GM20431 (cell line): ENCODE results near the gene TIGD1.

ENCODE experiments used
- in situ Hi-C: fragments of 300-500 bp; cut with MseI, MboI; formaldehyde crosslinking; loops from one replicate; pipeline ENCODE4 v1.15.0; 2020; ENCODE audit warnings: low sequenced_read_pairs; ENCODE audit not compliant: unreplicated experiment

TIGD1 gene

DNA sequence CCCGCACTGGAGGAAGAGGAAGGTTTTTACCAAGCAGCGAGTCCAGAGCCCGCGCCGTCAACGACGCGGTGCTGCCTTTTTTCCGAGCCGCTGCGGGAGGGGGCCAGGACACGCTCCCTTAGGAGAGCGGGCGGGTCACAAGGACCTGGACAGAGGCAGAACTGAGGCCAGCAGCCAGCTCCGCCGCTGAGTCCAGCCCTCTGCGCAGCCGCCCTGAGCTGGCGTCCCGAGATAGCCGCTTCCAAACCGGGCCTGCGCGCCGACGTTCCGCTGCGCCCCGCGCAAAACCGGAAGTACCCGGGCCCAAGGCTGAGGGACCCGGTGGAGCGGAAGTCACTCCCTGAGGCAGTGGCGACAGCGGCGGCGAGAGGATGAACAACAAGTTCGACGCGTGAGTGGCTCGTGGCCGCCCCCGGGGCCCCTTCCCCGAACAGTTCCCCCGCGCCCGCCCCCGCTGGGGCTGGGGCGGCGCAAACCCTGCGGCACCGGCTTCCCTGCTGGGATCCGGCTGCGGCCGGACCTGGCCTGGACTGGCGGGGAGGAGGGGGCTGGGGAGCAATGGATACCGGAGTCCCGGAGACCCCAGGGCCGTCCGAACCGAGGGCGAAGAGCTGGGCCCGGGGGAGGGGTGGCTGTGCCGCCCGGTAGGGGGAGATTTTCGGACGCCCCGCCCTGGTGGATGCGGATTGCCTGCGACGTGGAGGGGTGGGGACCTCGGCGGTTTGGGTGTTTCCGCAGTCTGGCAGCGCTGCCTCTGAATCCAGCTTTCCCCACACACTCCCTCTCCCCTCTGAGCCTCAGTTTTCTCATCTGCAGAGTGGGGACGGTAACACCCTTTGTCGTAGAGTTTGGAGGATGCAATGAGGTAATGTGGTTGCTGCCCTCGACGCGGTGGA lies at the start of gene TIGD1, which contains the start of gene EIF4E2:
Gene TIGD1, minus strand, starts transcription at position 204 of the 896 bp plus-strand sequence. CDS start 675 bp downstream, outside the sequence.
Gene EIF4E2, plus strand, starts transcription at position 336 of the 896 bp plus-strand sequence. Its CDS starts 36 bp downstream, at position 372.
- in situ Hi-C loops: no loop called here

DNA sequence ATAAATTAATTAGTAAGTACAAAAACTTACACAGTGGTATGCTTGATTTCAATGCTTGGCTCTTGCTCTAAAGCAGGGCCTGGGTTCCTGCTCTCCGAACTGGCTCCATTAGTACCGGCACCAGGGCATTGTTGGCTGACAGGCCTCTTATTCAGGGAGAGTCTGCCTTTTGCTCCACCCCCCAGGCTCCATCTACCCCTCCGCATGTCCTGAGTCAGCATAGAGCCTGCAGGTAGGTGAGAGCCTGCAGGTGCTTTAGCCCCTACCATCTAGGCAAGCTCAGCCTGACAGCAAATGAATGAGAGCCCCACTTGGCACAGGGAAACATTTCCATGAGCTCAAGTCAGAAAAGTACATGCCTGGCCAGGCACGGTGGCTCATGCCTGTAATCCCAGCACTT lies 47.9 kb upstream of the TIGD1 start:
- in situ Hi-C loops: no loop called here

DNA sequence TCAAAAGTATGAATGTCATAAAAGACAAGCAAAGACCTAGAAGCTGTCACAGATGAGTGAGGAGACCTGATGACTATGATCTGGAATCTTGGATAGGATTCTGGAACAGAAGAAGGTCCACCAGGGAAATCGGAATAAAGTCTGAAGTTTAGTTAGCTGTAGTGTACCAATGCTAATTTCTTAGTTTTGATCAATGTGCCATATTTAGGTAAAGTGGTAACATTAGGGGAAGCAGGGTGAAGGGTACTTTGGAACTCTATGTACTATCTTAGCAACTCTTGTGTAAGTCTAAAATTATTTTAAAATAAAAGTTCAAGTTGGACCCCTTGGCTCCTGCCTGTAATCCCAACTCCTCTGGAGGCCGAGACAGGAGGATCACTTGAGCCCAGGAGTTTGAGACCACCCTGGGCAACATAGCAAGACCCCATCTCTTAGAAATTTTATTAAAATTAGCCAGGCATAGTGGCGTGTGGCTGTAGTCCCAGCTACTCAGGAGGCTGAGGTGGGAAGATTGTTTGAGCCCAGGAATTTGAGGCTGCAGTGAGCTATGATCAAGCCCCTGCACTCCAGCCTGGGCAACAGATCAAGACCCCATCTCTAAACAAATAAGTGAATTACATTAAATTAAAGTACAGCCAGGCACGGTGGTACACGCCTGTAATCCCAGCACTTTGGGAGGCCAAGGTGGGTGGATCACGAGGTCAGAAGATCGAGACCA lies 47.2 kb upstream of the TIGD1 start:
- in situ Hi-C loops: no loop called here

DNA sequence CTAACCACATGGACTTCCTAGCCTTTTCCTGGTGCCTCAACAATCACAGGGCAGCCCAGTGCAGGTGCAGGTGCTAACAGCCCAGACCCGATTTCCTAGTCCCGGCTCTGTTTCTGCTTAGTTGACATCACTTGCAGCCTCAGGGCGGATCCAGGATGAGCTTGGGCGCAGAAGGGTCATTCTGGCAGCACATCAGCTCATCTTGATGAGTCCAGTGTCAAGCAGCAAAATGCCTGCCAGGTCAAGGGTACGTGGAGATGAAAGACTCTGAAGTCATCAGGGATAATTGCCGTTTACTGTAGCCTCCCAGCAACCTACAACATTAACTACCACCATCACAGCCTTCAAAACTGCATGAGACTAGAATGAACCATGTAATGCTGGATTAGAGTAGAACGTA lies 43.6 kb upstream of the TIGD1 start:
- in situ Hi-C loops: no loop called here

DNA sequence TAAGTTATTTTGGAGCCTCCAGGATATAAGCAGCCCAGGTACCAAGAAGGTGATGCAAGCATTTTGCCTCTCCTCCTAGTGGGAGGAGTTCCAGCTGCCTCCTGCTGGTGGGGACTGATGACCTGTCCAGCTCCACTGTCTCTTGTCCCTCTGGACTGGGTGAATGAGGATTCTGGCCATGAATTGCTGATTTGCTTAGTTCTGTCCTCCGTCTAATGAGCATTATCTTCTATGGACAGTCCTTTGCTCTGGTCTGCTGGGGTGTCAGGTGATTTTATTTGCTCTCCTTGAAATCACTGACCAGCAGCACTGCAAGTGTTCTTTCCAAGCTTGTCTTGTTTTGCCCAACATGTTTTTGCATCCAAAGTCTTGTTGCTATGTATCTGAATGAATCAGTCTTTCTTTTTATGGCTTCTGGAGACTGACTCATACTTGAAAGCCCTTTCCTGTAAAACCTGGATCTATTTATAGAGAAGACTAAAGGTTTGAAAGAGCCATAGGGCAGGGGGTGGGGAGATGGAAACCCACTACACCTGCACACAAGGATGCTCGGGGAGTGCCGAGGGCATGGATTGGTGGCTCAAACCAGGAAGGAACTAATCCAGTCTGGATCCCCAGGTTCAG lies 42.5 kb upstream of the TIGD1 start:
- in situ Hi-C loops: no loop called here

DNA sequence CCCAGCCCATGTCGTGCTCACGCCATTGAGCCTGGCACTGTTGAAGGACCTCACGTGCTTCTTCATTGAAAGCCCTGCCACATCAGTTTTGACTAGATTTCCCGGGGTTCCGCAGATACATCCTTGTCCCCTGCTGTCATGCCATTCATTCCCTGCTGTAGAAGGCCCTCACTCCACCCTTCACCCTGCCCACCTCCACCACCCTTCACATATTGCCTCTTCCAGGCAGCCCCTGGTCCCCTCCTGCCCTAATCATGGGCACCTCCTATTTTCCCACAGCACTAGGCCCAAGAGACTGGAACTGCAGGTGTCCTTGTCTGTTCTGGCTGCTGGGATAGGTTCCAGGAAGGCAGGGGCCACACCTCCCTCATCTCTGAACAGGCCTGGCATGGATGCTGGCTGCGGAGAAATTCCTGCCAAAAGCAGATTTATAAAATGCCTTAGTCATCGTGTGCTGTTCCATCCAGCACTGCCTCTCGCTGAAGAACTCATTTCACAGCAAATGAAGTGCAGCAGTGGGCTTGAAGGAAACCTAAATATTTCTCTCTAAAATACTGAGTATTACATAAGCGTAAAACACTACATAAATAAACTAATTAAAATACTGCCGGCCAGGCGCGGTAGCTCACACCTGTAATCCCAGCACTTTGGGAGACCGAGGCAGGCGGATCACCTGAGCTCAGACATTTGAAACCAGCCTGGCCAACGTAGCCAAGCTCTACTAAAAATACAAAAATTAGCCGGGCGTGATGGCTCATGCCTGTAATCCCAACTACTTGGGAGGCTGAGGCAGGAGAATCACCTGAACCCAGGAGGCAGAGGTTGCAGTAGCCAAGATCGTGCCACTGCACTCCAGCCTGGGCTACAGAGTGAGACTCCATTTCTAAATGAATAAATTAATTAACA lies 38.6 kb upstream of the TIGD1 start:
- in situ Hi-C loops: no loop called here

DNA sequence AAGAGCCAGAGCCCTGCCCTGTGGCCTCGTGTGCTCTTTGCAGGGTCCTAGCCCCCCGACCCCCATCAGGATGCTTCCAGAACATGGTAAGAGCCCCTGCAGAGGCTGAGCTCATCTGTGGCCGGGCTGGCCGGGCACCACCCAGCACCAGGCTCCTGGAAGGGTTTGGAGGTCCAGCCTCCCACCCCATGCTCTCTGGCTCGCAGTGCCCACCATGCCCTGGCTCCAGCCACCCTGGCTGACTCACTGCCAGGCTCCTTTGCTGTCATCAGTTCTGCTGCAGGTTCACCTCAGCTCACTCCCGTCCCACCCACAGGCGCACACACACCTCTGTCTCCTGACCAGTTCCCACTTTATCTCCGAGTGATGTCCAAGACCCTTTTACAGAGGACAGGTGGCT lies 37.7 kb upstream of the TIGD1 start:
- in situ Hi-C loops: no loop called here

DNA sequence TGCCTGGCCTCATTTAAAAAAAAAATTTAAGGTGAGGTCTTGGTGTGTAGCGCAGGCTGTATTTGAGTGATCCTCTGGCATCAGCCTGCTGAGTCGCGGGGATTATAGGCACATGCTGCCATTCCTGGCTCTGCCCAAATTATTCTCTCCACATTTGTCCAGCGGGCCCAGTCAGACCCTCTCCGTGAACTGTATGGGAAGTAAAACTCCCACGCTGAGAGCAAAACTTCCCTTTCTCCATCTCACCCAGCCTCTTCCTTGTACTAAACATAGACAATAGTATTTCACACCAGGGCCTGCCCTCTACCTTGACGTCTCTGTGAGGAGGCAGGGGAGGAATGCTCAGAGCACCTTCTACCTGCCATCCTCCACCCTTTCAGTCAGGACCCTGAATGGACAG lies 37.2 kb upstream of the TIGD1 start:
- in situ Hi-C loops: no loop called here

DNA sequence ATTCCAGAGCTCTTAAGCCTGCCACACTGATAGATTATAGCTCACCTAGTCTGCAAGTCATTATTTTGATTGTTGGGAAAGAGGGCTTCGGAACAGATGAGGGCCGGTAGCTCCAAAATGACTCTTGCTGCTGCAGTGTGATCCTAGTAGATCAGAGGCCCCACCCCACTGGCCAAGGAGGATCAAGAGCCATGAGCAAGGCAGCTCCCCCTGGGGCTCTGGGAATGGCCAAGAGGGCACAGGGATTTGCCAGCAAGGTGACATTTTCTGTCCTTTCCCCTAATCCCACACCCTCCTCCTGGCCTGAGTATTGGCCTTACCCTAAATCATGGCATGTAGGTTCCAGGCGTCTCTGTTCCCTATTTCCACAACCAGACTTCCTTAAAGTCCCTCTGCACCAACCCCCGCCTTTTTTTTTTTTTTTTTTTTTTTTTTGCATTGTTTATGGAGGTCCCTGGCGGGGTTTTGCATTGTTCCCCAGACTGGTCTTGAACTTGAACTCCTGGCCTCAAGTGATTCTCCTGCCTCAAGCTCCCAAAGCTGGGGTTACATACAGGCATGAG lies 36.7 kb upstream of the TIGD1 start:
- in situ Hi-C loops: no loop called here

DNA sequence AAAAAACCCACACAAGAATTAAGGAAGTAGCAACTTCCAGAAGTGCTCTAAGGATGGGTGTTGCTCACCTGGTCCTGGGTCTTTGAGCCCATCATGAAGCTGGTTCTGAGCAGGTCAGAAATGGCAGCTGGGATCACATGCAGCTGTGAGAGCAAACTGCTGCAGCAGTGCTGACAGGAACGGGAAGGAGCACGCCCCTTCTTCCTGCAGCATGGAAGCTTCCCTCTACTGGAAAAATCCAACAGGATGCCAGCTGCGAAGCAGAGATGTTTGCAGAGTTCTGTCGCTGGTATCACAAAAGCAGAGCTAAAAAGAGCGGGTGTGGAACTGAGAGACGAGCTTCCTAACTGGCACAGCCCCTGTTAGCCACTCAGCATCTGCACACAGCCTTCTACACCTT lies 33.9 kb upstream of the TIGD1 start:
- in situ Hi-C loops: no loop called here

DNA sequence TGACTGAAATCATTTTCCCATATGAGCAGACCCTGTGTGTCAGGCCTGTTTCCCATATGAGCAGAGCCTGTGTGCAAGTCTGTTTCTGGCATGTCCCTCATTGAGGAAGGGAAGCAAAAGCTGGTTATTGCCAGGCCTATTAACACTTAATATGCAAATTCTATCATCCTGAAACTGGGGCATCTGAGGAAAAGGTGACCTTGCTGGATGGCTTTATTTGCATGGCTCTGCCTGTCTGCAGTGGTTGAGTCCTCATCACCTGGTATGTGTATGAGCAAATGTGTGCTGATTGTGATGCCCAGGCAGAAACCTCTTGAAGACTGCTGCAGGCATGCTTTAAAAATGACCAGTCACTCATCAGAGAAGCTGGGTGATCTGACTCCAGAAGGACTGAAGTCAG lies 31.4 kb upstream of the TIGD1 start:
- in situ Hi-C loops: no loop called here

DNA sequence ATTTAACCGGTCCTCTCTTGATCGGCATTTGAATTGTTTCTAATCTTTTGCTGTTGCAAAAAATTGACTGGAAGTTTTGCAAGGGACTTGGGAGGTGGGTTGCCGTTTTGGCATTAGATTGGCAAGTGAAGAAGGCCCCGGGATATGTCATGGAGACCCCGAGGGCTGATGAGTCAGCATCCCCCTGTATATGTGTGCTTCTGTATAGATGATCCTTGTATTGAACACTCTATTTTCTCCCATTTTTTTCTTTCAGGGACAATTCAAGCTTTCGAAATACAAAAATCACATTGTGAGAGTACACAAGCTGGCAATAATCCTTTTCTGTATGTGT lies 30.3 kb upstream of the TIGD1 start:
- in situ Hi-C loops: no loop called here

DNA sequence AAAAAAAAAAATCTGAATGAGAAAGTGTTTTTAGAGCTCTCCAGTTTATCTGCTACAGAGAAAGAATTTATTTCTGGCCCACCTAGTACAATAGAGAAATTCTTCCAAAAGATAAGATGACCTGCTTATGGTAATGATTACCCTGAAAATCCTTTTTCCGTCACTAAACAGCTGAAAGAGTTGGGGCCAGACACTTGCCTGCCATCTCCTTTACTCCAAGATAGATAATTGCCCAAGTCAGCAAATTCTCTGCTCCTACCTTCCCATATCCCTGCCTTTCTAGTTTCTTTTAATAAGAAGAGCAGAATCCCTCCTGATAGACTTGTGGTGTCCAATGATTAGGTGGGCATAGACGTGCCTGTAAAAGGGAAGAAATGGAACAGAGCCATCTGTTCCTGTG lies 28.3 kb upstream of the TIGD1 start:
- in situ Hi-C loops: no loop called here

DNA sequence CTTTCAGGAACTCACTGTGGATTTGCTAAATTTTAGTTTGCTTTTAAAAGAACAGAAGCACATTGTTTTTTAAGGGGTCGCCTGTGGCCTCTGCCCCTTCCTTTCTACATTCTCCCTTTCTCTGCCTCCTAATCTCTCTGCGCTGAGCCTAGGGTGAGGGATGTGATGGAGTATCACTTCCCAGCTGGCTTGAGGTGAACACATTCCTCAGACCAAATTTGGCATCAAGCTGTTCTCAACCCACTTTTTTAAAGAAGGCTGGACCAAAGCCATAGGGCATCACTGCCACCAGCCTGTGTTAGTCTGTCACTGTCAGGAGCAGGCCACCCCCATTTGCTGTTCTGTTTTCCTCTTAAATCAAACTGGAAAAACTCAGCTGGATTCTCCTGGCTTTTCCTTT lies 27.5 kb upstream of the TIGD1 start:
- in situ Hi-C loops: no loop called here

DNA sequence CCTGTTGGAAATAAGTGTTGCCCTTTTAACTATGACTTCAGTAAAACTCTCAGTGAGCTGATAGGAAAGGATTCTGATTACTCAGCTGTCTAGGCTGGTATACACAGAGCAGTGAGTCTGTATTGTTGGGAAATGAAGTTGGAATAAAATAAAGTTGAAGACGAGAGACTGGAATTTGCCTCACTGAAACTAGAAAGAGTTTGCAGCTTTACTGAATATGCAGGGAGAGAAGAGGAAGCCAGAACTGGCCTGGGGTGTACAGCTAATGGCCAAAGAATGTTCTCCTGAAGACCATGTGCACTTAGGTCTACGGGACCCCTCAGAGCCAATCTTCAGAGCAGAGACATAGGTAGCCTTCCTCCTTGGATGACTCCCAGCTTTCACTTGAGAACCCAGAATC lies 26.6 kb upstream of the TIGD1 start:
- in situ Hi-C loops: no loop called here

DNA sequence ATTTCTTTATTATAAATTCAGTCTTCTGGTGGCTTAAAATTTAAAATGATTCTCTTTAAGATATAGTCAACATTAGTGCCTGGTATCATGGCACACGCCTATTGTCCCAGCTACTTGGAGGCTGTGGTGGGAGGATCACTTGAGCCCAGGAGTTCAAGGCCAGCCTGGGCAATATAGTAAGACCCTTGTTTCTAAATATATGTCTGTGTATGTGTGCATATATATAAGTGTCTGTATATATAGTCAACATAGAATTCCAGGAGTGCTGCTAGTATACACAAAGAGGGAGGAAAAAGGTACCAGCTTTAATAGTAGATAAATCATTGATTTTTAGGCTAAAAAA lies 25.0 kb upstream of the TIGD1 start:
- in situ Hi-C loops: no loop called here

DNA sequence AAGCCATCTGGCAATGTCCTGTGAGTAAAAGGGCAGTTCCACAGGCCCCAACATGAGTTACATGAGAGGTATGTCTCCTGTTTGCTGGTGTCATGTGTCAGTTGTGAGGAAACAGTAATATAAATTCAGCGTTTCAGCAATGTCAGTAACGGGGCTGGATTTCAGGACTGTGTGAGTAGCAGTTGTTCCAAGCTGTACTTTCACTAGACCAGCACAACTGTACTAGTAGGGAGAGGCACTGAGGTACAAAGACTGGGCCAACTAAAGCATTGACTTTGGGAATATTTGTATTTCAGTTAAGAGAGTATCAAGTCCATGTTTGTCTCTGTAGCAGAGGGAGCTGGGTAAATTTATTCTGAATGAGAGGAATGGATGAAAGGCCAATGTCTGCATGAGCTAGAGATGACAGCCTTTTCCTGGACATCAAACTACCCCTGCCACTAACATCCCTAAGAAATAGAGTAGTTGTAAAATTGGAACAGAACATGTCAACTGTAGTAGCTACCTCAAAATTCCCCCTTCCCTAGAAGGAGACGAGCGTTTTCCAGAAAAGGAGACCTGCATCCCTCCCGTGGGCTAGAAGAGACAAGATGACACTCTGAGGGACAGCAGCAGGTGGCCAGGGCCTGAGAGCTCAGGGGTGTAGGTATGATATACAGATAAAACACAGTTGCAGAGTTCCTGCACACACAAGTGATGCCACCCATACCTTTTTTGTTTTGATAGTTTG lies 24.5 kb upstream of the TIGD1 start:
- in situ Hi-C loops: no loop called here

DNA sequence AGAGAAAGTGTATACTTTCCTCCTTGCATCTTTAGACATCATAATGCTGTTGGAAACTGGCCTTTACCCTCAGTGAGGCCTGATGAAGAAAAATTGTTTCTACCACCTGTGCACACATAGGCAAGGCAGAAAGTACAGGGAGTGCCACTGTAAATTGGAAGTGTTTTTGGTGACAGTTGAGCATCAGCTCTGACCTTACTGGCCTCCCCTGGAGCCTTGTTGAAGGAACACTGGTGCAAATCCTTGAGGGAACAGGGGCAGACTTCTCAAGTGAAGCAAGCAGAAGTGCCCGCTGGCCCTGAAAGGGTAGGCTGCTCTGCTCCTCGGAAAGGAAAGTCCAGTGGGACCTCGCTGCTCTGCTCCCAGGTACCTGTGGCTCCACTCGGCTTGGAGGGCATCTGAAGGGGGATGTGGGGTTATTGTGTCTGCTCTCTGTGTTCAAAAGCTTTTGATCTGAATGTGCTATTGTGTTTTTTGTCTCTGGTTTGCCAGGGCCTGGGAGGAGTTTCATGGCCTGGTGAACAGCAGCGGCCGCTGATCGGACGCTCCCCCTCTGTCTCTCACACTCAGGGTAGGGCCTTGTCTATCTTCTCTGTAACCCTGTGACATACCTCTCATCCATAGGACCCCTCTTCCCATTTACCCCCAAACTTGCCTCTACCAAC lies 23.5 kb upstream of the TIGD1 start:
- in situ Hi-C loops: no loop called here

DNA sequence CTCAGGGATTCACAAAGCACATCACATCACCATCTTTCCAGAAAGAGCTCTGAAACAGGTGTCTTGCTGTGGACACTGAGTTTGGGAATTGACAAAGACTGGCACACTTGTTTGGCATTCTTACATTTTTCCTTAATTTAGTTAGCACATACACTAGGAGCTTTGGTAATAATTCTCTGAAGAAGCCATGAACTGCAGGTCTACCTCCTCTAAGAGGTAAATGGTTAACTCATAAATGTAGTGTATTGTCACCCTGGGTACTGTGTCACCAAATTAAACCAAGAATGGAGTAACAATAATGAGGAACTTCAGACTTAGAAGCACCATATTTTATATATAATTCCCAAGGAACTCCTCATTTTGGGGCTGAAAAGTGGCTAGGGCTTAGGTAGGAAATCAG lies 22.7 kb upstream of the TIGD1 start:
- in situ Hi-C loops: no loop called here
